GM21619 (cell line): Measurements from ENCODE around the gene TRIM16.
A peak's percentile ranks its signal among the peaks of the same experiment; 100 is the strongest.
"Not testable (repeated sequence)": the region's sequence is repeated elsewhere in the genome, so short reads cannot be mapped to it uniquely, and the experiment has no call there.

Source experiments
- ATAC-seq: cut with Tn5 transposase; IDR thresholded peaks from one replicate; pipeline ENCODE4 v1.9.1; 2021; ENCODE audit not compliant: unreplicated experiment

TRIM16 gene

GRCh38 chr17:15683824-15684478 is at the start of gene TRIM16:
TSS of gene TRIM16 (minus strand) at chr17:15684311. CDS start at chr17:15651609, 32,702 bp downstream.
- ATAC-seq = peak; percentile 94

DNA sequence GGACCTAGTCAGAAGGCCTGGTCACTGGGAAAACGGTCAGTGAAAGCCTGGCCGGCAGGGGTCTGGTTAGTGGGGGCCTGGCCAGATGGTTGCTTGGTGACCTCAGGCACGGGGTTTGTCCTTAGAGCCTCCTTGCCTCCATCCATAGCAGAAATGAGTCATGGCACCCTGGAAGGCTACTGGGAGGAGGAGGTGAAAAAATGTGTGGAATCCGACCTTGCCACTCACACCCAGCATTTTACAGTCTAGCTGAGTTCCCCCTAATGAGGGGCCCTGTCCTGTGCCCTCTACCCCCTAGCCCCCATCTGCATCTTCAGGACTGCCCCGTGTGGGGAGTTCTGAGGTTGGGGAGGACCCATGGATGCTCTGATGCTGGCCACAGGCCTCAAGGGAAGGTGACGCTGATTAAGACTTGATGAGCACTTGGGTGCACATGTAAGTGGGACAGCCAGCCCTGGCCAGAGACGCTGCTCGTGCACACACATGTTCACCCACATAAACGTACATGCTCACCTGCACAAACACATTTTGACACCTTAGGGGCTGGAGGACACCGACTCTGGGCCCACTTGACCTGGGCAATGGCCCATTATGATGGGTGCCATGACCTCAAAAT is 49.2 kb upstream of the TRIM16 start:
- ATAC-seq = not testable (repeated sequence)

DNA sequence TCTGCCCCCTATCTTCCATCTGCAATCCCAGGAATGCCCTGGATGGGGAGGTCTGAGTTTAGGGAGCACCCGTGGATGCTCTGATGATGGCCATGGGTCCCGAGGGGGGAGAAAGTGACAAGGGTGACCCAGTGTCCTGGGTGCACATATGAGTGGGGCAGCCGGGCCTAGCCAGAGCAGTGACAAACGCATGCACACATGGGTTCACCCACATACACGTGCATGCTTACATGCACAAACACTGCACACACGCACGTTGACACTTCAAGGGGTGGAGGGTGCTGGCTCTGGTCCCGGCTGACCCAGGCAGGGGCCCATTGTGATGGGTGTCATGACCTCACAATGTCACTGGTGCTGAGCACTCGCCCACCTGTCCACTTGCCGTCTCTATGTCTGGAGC is 47.8 kb upstream of the TRIM16 start, which contains the start of gene TBC1D26:
TBC1D26 (plus strand) TSS at position 384 of the 400 bp plus-strand sequence. CDS start 3,066 bp downstream, outside the sequence.
- not testable (repeated sequence) for ATAC-seq

DNA sequence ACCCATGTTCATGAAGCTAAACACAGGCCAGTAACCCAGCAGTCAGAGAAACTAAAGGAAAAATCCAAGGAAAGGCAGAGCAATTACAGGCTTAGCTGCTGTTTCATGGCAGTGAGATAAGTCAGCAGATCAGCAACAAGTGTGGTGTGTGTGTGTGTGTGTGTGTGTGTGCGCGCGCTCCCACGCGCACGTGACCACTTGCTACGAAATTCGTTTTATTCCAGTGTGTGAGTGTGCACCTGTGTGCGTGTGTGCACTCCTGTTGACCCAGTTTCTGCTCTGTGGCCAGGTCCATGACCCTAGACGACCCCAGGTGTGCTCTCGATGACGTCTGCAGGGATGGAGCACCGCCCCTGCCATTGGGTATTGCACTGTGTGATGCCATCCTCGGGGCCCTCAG is 46.4 kb upstream of the TRIM16 start:
- not testable (repeated sequence) for ATAC-seq

GRCh38 chr17:15716601-15717563 is 32.8 kb upstream of the TRIM16 start:
- ATAC-seq = not testable (repeated sequence)

DNA sequence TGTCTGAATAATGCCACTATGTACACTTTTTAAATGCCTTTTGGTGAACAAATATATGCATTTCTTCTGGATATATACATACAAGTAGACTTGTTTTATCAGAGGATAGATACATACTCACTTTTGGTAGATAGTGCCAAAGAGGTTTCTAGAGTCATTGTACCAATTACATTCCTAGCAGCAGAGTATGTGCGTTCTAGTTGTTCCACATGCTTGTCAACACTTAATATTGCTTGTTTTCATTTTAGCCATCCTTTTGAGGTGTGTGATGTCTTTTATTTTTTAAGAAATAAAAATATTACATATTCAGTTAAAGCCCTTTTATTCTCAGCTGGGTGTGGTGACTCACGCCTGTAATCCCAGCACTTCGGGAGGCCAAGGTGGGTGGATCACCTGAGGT is 24.8 kb upstream of the TRIM16 start:
- ATAC-seq = not testable (repeated sequence)

GRCh38 chr17:15704813-15705212 is 20.7 kb upstream of the TRIM16 start:
- not testable (repeated sequence) for ATAC-seq

- ATAC-seq = not testable (repeated sequence)
Observed at GRCh38 chr17:15704239-15704638, 20.1 kb upstream of the TRIM16 start.

DNA sequence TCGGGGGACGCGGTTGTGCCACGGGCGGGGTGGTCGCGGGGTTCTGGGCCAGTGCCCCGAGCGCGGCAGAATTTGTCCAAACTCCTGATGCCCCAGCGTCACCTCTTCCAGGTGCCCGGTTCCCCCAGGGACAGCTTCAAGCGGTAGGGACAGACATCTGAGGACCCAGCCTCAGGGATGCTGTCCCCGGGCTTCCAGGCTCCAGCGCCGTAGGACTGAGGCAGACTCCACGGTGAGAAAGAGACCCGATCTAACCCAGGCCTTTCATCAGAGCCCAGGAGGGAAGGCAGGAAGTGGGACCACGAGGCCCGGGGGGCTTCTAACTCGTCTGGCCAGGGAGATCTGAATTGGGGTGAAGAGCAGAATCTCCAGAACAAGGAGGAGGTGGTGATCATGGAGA is 15.8 kb upstream of the TRIM16 start:
- not testable (repeated sequence) for ATAC-seq

GRCh38 chr17:15699413-15699924 is 15.4 kb upstream of the TRIM16 start, which contains the start of gene ZNF286A:
TSS of gene ZNF286A (plus strand) at chr17:15699752. CDS start at chr17:15700330, 578 bp downstream.
- ATAC-seq = peak; percentile 99

- ATAC-seq = not testable (repeated sequence)
Observed at GRCh38 chr17:15698967-15699366, 14.9 kb upstream of the TRIM16 start.

- ATAC-seq = not testable (repeated sequence)
Observed at GRCh38 chr17:15687494-15687893, 3.4 kb upstream of the TRIM16 start.

DNA sequence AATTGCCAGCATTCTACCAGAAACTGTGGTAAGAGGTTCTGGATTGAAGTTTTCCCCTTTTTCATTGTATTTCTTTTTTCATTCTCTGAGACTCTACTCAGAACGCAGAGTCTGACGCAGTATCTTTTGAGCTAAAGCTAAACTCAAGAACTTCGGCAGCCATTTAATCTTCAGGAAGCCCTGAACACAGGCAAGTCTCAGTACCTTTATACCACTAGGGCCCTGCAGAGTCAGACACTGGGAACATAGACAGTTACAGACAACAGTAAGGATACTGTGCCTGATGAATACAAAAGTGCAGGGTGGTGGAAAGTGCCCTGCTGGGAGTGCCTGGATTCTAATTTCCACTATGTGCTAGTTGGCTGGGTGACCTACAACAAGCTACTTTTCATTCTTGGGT is 976 bp downstream of the TRIM16 start:
- not testable (repeated sequence) for ATAC-seq

- not testable (repeated sequence) for ATAC-seq
Observed at GRCh38 chr17:15675991-15676390, 8.1 kb downstream of the TRIM16 start.

DNA sequence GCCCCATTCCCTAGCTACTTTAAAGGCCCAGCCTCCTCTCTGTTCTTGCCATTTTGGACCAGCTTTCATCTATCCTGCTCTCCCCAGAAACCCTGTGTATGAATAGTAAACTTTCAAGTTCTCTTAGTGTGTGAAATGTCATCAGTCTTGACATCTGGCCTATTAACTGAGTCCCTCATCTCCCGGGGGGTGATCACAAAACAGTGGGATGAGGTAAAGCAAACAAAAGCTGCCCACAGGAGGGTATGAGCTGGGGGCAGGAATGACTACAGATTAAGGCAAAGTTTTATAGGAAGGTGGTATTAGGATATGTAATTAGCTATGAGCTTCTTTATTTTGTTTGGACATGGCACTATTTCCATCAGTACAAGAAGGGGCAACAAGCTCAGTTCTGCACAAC is 9.5 kb downstream of the TRIM16 start:
- ATAC-seq = not testable (repeated sequence)

GRCh38 chr17:15669526-15669925 is 14.6 kb downstream of the TRIM16 start:
- ATAC-seq = not testable (repeated sequence)

GRCh38 chr17:15663691-15664090 is 20.4 kb downstream of the TRIM16 start:
- no peak for ATAC-seq

GRCh38 chr17:15663176-15663575 is 20.9 kb downstream of the TRIM16 start:
- no peak for ATAC-seq

- ATAC-seq = no peak
Observed at GRCh38 chr17:15662681-15663080, 21.4 kb downstream of the TRIM16 start.

GRCh38 chr17:15660077-15660476 is 24.0 kb downstream of the TRIM16 start:
- ATAC-seq = no peak

GRCh38 chr17:15659663-15660062 is 24.4 kb downstream of the TRIM16 start:
- ATAC-seq = no peak
